Smooth muscle cell (in vitro differentiated cells): Measurements from ENCODE around the gene AIF1L. TPM values are rescaled to one million over a fixed set of nuclear protein-coding genes. Genes with fewer than 3 reads are reported as not detected.

Source experiments
- DNase-seq: peaks from one replicate; lab custom pipeline; 2025; ENCODE audit not compliant: unreplicated experiment; lab: John Stamatoyannopoulos, UW
- H2AFZ ChIP-seq: fragments of 200-600 bp; sonication (generic); 2 replicates; pipeline ENCODE4 v1.6.0; 2016; ENCODE audit warnings: antibody characterized with exemption, low read depth, mild to moderate bottlenecking
- H3F3A ChIP-seq: fragments of 200-600 bp; sonication (generic); 2 replicates; pipeline ENCODE4 v1.6.0; 2017; ENCODE audit warnings: antibody characterized with exemption, low read depth
- H3K27ac ChIP-seq: fragments of 200-600 bp; sonication (generic); 2 replicates; pipeline ENCODE4 v1.5.1; 2016; ENCODE audit warnings: low read depth, mild to moderate bottlenecking
- H3K27me3 ChIP-seq: fragments of 200-600 bp; sonication (generic); 2 replicates; pipeline ENCODE4 v1.6.1; 2016; ENCODE audit warnings: low read depth, mild to moderate bottlenecking
- H3K36me3 ChIP-seq: fragments of 200-600 bp; sonication (generic); 2 replicates; pipeline ENCODE4 v1.5.1; 2016; ENCODE audit warnings: low read depth
- H3K4me1 ChIP-seq: fragments of 200-600 bp; sonication (generic); 2 replicates; pipeline ENCODE4 v1.5.1; 2016; ENCODE audit warnings: low read depth
- H3K4me2 ChIP-seq: fragments of 200-600 bp; sonication (generic); 2 replicates; pipeline ENCODE4 v1.6.0; 2016; ENCODE audit warnings: mild to moderate bottlenecking
- H3K4me3 ChIP-seq: fragments of 200-600 bp; sonication (generic); 2 replicates; pipeline ENCODE4 v1.5.1; 2016; ENCODE audit warnings: mild to moderate bottlenecking
- H3K79me2 ChIP-seq: fragments of 200-600 bp; sonication (generic); 2 replicates; pipeline ENCODE4 v1.6.0; 2016; ENCODE audit warnings: low read depth, mild to moderate bottlenecking
- H3K9ac ChIP-seq: fragments of 200-600 bp; sonication (generic); 2 replicates; pipeline ENCODE4 v1.6.0; 2016; ENCODE audit warnings: low read depth
- H3K9me3 ChIP-seq: fragments of 200-600 bp; sonication (generic); replicated peaks from 2 replicates; pipeline ENCODE4 v1.5.1; 2016; ENCODE audit warnings: low read depth
- H4K20me1 ChIP-seq: fragments of 200-600 bp; sonication (generic); 2 replicates; pipeline ENCODE4 v1.6.0; 2016; ENCODE audit warnings: low read depth
- CTCF ChIP-seq: fragments of 200-600 bp; sonication (generic); IDR thresholded peaks from 2 replicates; pipeline ENCODE4 v1.5.1; 2017; ENCODE audit warnings: borderline replicate concordance, mild to moderate bottlenecking, antibody characterized with exemption; ENCODE audit not compliant: insufficient read depth, poor library complexity, severe bottlenecking
- WGBS: methylation state at CpG from one replicate; pipeline ENCODE4 v1.1.7; 2016; ENCODE audit warnings: low lambda C conversion rate; 5-methylcytosine and 5-hydroxymethylcytosine counted together
- polyA plus RNA-seq: library from polyadenylated mRNA; unstranded; fragments of >200 nt; fragmentation: Nextera tagmentation; extraction: Ambion mirVana; gene quantifications from 2 replicates; pipeline ENCODE4 v1.2.1, GENCODE V29; 2016
- total RNA-seq: library from RNA; depleted of rRNA; stranded (reverse); fragments of >200 nt; gene quantifications from 2 replicates; pipeline ENCODE4 v1.2.3, GENCODE V29; 2014

Gene AIF1L
- total and polyA plus RNA-seq, 2 experiments from 2014 or later, result 1.6 to 3.1 TPM

GRCh38 chr9:131048820-131049219 is 47.5 kb upstream of the AIF1L start:
- Histone ChIP-seq H3F3A (peaks cover 8% of the 10 kb centered on the region), H3K79me2 (no peaks in the 10 kb centered on the region), H2AFZ (no peak overlapping the region), H3K4me2 (no peak overlapping the region), H3K9me3 (no peaks in the 10 kb centered on the region), H3K36me3 (no peaks in the 10 kb centered on the region), H3K9ac (no peak overlapping the region), H3K27me3 (no peaks in the 10 kb centered on the region), H4K20me1 (no peaks in the 10 kb centered on the region), H3K4me1 (no peaks in the 10 kb centered on the region), H3K4me3 (no peak overlapping the region), H3K27ac (no peak overlapping the region)
- no peak for DNase-seq
- 93% methylated on average over 8 of the region's 8 CpGs for whole genome bisulfite sequencing
- TF ChIP-seq CTCF, result no peak

GRCh38 chr9:131049829-131050715 is 46.3 kb upstream of the AIF1L start:
- no peak overlapping the region for H3K9ac ChIP-seq
- no peaks in the 10 kb centered on the region for H4K20me1 ChIP-seq
- 89% methylated on average over 21 of the region's 21 CpGs for WGBS
- no peak for DNase-seq
- H3K27me3 ChIP-seq, result no peaks in the 10 kb centered on the region
- no peak overlapping the region for H2AFZ ChIP-seq
- TF ChIP-seq CTCF, result no peak
- H3K79me2 ChIP-seq, result no peaks in the 10 kb centered on the region
- no peaks in the 10 kb centered on the region for H3F3A ChIP-seq
- no peak overlapping the region for H3K27ac ChIP-seq
- no peak overlapping the region for H3K4me3 ChIP-seq
- no peaks in the 10 kb centered on the region for H3K4me1 ChIP-seq
- H3K9me3 ChIP-seq, result no peaks in the 10 kb centered on the region
- no peaks in the 10 kb centered on the region for H3K36me3 ChIP-seq
- H3K4me2 ChIP-seq, result no peak overlapping the region

DNA sequence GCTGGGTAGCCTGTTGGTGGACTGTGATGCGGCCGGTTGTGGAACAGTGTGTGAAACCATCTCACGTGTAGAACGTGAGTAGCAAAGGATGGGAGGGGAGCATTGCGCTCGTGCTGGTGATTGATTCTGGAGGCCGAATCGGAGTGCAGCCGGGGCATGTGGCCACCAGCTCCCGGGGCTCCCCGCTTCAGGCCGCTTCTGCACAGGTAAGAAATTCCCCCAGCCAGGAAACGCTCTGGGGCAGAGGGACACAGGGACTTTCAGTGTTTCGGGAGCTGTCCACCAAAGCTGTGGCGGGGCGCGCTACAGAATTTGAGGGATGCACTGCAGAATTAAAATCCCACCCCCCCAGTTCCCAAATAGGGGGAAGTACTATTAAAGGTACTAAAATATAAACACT is 45.5 kb upstream of the AIF1L start:
- no peak overlapping the region for H3K9ac ChIP-seq
- no peak overlapping the region for H3K4me2 ChIP-seq
- 96% methylated on average over 17 of the region's 17 CpGs for WGBS
- H3K4me1 ChIP-seq, result no peaks in the 10 kb centered on the region
- no peaks in the 10 kb centered on the region for H3K27me3 ChIP-seq
- no peaks in the 10 kb centered on the region for H4K20me1 ChIP-seq
- no peaks in the 10 kb centered on the region for H3K9me3 ChIP-seq
- H3K27ac ChIP-seq, result no peak overlapping the region
- H3K36me3 ChIP-seq, result no peaks in the 10 kb centered on the region
- no peaks in the 10 kb centered on the region for H3K79me2 ChIP-seq
- no peak for DNase-seq
- no peak overlapping the region for H3K4me3 ChIP-seq
- H3F3A ChIP-seq, result no peaks in the 10 kb centered on the region
- H2AFZ ChIP-seq, result no peak overlapping the region
- no peak for TF ChIP-seq CTCF
